ENCODE results near the gene STPG3. TPM values are rescaled to one million over a fixed set of nuclear protein-coding genes. Genes with fewer than 3 reads are reported as not detected.

Gene STPG3
- total RNA-seq, 1 donor = not detected

DNA sequence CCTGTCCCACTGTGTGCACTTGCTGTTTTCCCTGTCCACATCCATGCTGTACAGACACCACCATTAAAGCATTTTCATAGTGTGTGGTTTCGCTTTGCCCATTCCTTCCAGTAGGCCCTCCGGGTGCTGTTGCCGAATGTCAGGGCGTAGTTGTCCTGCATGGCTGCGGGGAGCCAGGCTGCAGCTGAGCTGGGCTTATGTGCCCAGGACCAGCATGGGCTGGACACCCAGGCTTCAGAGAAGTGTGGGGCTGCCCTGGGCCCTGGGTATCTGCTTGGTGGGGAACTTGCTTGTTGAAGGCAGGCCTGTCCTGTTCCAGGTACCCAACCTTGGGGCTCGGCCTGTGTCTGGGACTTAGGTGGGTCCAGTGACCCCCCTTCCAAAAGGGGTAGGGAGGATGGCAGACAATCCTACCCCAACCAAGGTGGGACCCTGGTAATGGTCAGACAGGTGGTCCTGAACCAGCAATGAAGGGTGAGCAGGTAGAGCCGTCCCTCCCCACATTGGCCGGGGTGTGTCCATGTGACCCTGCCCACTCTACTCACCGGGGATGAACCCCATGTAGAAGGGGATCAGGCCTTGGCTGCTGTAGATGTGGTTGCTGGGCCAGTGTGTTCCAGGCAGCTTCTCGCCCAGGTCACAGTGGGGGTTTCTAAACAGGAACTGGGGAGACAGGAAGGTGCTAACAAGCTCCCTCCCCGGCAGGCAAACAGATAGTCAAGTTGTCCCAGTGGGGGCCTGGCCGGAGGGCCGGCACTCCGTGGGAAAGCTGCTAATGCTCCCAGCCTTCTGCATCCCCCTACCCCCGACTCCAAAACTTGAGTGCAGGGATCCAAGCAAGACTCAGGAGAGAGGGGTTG, 7.2 kb upstream of the STPG3 start:
- no peak for DNase-seq (ENCODE audit: low read depth)
- TF ChIP-seq, protein P1, sequence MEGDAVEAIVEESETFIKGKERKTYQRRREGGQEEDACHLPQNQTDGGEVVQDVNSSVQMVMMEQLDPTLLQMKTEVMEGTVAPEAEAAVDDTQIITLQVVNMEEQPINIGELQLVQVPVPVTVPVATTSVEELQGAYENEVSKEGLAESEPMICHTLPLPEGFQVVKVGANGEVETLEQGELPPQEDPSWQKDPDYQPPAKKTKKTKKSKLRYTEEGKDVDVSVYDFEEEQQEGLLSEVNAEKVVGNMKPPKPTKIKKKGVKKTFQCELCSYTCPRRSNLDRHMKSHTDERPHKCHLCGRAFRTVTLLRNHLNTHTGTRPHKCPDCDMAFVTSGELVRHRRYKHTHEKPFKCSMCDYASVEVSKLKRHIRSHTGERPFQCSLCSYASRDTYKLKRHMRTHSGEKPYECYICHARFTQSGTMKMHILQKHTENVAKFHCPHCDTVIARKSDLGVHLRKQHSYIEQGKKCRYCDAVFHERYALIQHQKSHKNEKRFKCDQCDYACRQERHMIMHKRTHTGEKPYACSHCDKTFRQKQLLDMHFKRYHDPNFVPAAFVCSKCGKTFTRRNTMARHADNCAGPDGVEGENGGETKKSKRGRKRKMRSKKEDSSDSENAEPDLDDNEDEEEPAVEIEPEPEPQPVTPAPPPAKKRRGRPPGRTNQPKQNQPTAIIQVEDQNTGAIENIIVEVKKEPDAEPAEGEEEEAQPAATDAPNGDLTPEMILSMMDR (IDR thresholded peaks at IDR 0.05; ENCODE audit: insufficient read depth, low read depth, low read length) = no peak
- no peak overlapping the region for H3K4me3 ChIP-seq (ENCODE audit: low read depth, low read length)

DNA sequence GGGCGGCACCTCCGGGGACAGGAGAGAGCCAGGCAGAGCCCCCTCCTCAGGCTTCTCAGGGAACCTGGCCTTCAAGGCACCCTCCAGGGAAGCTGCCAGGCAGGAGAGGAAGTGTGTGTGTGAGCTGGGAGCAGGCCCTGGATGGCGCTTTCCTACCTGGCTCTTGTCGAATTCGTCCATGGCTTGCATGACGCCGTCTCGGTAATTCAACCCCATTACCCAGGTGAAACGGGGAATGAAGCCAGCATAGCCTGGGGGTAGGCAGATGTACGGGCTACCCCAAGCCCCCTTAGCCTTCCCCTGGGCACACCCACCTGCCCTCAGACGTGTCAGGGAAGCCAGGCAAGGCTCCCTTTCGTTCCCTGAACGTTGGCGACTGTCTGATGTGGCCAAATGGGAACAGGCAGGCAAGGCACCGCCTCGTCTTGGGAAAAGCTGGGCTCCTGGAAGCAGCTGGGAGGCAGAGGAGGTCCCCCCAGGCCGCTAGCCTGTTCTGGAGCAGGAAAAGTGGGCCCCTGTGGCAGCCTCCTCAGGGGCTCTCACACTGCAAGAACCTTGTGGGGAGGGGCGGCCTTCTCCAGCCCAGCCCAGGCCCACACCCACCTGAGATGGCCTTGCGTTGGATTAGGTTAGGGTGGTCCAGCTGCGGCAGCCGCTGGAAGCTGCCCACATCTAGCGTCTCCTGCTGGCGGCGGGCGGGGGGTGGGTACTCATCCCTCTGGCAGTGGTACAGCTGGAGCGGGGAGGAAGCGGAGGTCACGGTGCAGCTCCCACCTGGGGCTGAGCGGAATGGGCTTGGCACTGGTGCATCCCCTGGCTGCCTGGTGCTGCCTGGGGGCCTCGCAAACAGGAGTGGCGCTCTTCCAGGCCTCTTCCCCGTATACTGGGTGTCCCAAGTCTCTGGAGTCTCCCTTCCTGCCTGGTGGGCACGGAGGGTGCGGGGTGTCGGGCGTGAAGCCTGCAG, 6.3 kb upstream of the STPG3 start:
- TF ChIP-seq, protein P1 (IDR thresholded peaks at IDR 0.05; ENCODE audit: insufficient read depth, low read depth, low read length) = no peak
- DNase-seq (ENCODE audit: low read depth) = no peak
- no peak overlapping the region for H3K4me3 ChIP-seq (ENCODE audit: low read depth, low read length)

DNA sequence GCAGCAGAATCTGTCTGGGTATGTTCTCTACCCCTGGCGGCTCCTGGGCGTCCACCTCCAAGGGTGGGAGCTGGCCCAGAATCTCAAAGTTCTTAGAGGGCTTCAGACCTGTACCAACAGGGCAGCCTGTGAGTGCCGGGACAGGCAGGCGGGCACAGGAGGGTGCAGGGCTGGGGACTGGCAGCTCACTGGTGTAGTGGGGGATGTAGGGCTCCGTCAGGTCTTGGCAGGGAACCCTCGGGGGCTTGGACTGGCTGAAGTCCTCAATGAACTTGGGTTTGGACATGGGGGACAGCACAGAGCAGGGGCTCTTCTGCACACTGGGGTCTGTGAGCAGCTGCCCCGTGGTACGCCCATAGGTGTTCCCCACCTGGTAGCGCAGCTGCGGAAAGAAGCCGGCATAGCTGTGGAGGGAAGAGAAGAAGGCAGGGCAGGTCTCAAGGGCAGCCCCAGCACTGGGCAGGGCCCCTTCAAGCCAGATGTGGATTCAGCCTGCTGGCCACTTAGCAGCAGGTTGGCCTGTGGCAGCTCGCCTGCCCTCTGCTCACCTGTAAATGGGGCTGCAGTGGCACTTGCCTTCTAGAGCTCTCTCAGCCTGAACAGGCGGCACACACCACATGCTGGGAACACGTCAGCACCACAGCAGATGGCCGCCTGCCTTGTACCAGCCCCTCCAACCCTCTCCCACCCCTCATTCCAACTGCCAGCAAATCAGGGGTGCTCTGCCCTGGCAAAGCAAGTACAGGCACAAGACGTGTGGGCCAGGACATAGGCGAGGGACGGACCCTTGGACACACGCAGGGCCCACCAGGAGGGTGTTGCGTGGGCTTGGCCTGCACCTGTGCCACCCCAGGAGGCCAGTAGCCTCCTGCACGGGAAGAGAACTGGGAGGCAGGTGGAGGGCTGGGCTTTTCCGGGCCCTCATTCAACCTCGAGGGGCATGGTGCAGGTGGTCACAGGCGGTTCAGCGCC, 5.3 kb upstream of the STPG3 start:
- TF ChIP-seq, protein P1 (IDR thresholded peaks at IDR 0.05; ENCODE audit: insufficient read depth, low read depth, low read length) = no peak
- DNase-seq (ENCODE audit: low read depth) = no peak
- H3K4me3 ChIP-seq (ENCODE audit: low read depth, low read length) = no peak overlapping the region

DNA sequence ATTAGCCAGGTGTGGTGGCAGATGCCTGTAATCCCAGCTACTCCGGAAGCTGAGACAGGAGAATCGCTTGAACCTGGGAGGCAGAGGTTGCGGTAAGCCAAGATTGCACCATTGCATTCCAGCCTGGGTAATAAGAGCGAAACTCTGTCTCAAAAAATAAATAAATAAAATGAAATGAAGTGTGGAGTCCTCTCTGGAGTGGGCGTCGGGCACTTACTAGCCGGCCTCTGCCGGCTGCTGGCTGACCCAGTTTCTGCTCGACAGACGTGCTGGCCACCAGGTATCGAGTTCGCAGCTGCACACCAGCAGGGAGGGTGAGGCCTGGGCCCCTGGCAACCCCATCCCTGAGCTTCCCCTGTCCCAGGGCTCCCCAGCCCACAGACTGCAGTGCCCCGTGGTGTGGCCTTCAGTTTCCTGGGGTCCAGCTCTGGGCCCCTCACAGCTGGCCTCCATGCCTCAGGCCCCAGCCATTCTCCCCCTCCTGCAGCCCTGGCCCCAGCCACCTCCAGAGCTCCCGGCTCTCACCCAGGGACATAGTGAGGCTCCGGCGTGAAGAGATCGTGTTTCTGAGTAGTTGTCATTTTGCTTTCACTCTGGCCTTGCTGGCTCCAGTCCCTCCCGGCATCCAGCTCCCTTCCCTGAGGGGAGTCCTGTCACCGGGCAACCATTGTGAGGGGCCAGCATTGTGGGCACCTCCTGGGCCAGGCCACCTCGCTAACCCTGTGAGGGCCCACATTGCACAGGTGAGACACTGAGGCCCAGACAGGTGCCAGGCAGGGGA, 3.8 kb upstream of the STPG3 start:
- no peak for DNase-seq (ENCODE audit: low read depth)
- TF ChIP-seq, protein P1 (IDR thresholded peaks at IDR 0.05; ENCODE audit: insufficient read depth, low read depth, low read length) = no peak
- no peak overlapping the region for H3K4me3 ChIP-seq (ENCODE audit: low read depth, low read length)

DNA sequence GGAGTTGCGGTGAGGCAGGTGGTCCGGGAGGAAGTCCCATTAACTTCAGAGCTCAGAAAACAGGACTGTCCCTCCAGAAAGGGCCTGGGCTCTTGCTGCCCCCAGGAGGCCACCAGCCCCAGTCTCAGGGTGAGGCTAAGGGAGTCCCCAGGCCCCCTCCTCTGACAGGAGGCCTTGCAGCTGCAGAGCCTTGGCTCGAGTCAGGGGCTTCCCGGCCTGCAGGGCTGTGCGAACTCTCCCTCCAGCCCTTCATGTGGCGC, 3.2 kb upstream of the STPG3 start:
- TF ChIP-seq, protein P1 (IDR thresholded peaks at IDR 0.05; ENCODE audit: insufficient read depth, low read depth, low read length) = no peak
- no peak for DNase-seq (ENCODE audit: low read depth)
- no peak overlapping the region for H3K4me3 ChIP-seq (ENCODE audit: low read depth, low read length)
